HCT116 (cell line): ENCODE results near the gene PRMT1. TPM values are rescaled to one million over a fixed set of nuclear protein-coding genes. Genes with fewer than 3 reads are reported as not detected.
A peak's percentile ranks its signal among the peaks of the same experiment; 100 is the strongest.

Experiments
- ATAC-seq: fragments of 200-7000 bp; cut with Tn5 transposase; 2 replicates; pipeline ENCODE4 v1.9.1; 2020; ENCODE audit warnings: mild to moderate bottlenecking, moderate library complexity
- BruUV-seq: library from RNA; stranded (reverse); fragments of 400-500 nt; replicated peaks from 2 replicates; lab custom pipeline; 2021; lab: Mats Ljungman, UMichigan
- CTCF ChIA-PET: fragments of 300-600 bp; sonication (Branson Sonifier 250); formaldehyde crosslinking; loops from one replicate; lab custom pipeline; 2021; ENCODE audit warnings: antibody characterized with exemption; lab: Charles Lee
- POLR2A ChIA-PET: fragments of 300-600, 350-600 bp; sonication (Branson Sonifier 250); formaldehyde crosslinking; loops from one replicate; lab custom pipeline; 2021; ENCODE audit warnings: antibody characterized with exemption; lab: Charles Lee
- RAD21 ChIA-PET, 2 experiments: fragments of 300-600 bp; sonication (Branson Sonifier 250); formaldehyde crosslinking; loops; one replicate each; lab custom pipeline; 2023; ENCODE audit warnings: low total read pairs in 2 of 2; ENCODE audit not compliant: uncharacterized antibody in 2 of 2, unreplicated experiment in 2 of 2, low non-redundant PET in 1 of 2; lab: Charles Lee
- DNase-seq: peaks from one replicate; pipeline ENCODE4 v3.0.0-alpha.2; 2010; ENCODE audit warnings: low read depth, low spot score
- H2AFZ ChIP-seq: fragments of 200-600 bp; shearing (Covaris generic), sonication (generic); 2 replicates; pipeline ENCODE4 v1.6.1; 2017; ENCODE audit warnings: low read depth, mixed run types, mixed read lengths, antibody characterized with exemption, low read length; ENCODE audit not compliant: poor library complexity, severe bottlenecking
- H3K27ac ChIP-seq: 2 replicates; pipeline ENCODE4 v1.5.1; 2012; ENCODE audit warnings: low read depth, low read length
- H3K27me3 ChIP-seq: fragments of 200-600 bp; sonication (generic); 2 replicates; pipeline ENCODE4 v1.6.1; 2016; ENCODE audit warnings: mixed run types, low read length, mixed read lengths; ENCODE audit not compliant: insufficient read depth
- H3K36me3 ChIP-seq, 2 experiments: fragments of 200-500 bp in 1 of 2; fragments of 200-600 bp in 1 of 2; sonication (Bioruptor generic) in 1 of 2; sonication (generic) in 1 of 2; 2 replicates each; pipeline versions ENCODE4 v1.5.1 to v1.6.1; 2014 to 2016; ENCODE audit warnings: low read length in 2 of 2, inconsistent platforms in 1 of 2, mixed read lengths in 1 of 2, mixed run types in 1 of 2; ENCODE audit not compliant: insufficient read depth in 2 of 2, control insufficient read depth in 1 of 2
- H3K4me1 ChIP-seq, 2 experiments: fragments of 200-600 bp in 1 of 2; sonication (generic) in 1 of 2; 2 replicates each; pipeline versions ENCODE4 v1.5.1 to v1.6.1; 2012 to 2017; ENCODE audit warnings: low read length in 2 of 2, inconsistent platforms in 1 of 2, mild to moderate bottlenecking in 1 of 2, mixed read lengths in 1 of 2, mixed run types in 1 of 2, moderate library complexity in 1 of 2; ENCODE audit not compliant: insufficient read depth in 2 of 2, control insufficient read depth in 1 of 2
- H3K4me2 ChIP-seq: fragments of 200-600 bp; sonication (generic); 2 replicates; pipeline ENCODE4 v1.6.1; 2017; ENCODE audit warnings: mixed run types, low read length, mixed read lengths
- H3K4me3 ChIP-seq, 2 experiments: fragments of 200-600 bp in 1 of 2; sonication (generic) in 1 of 2; replicated peaks in 1 of 2; 2 replicates each; pipeline ENCODE4 v1.5.1; 2011 to 2016; ENCODE audit warnings: low read length in 2 of 2, control low read depth in 1 of 2, low read depth in 1 of 2, mild to moderate bottlenecking in 1 of 2, mixed read lengths in 1 of 2, mixed run types in 1 of 2
- H3K79me2 ChIP-seq: fragments of 200-600 bp; sonication (generic); 2 replicates; pipeline ENCODE4 v1.6.1; 2017; ENCODE audit warnings: mild to moderate bottlenecking, mixed run types, low read length, moderate library complexity, mixed read lengths; ENCODE audit not compliant: insufficient read depth
- H3K9ac ChIP-seq: fragments of 200-600 bp; sonication (generic); 2 replicates; pipeline ENCODE4 v1.6.1; 2016; ENCODE audit warnings: low read length, mixed read lengths
- H3K9me2 ChIP-seq: fragments of 200-600 bp; sonication (generic), shearing (Covaris generic); 2 replicates; pipeline ENCODE4 v1.6.1; 2017; ENCODE audit warnings: mixed run types, mild to moderate bottlenecking, moderate library complexity; ENCODE audit not compliant: insufficient read depth
- H3K9me3 ChIP-seq, 2 experiments: fragments of 200-500 bp in 1 of 2; fragments of 200-600 bp in 1 of 2; sonication (Bioruptor generic) in 1 of 2; sonication (generic) in 1 of 2; 2 replicates each; pipeline ENCODE4 v1.6.1; 2014 to 2017; ENCODE audit warnings: low read length in 2 of 2, mixed read lengths in 2 of 2, inconsistent platforms in 1 of 2, low read depth in 1 of 2, mild to moderate bottlenecking in 1 of 2, mixed run types in 1 of 2, moderate library complexity in 1 of 2; ENCODE audit not compliant: control insufficient read depth in 1 of 2, insufficient read depth in 1 of 2
- H4K20me1 ChIP-seq: fragments of 200-600 bp; sonication (generic), shearing (Covaris generic); 2 replicates; pipeline ENCODE4 v1.6.1; 2017; ENCODE audit warnings: mixed run types, mild to moderate bottlenecking, moderate library complexity; ENCODE audit not compliant: insufficient read depth
- CBX3 ChIP-seq: IDR thresholded peaks from 2 replicates; pipeline ENCODE4 v1.6.1; 2012; ENCODE audit warnings: low read depth
- CEBPB ChIP-seq: IDR thresholded peaks from 2 replicates; pipeline ENCODE4 v1.6.1; 2012; ENCODE audit warnings: low read depth
- CTCF ChIP-seq, 3 experiments: fragments of 200-600 bp in 1 of 3; sonication (generic) in 1 of 3; IDR thresholded peaks in 2 of 3; conservative IDR thresholded peaks in 1 of 3; 2 replicates each; pipeline ENCODE4 v1.5.1; 2012 to 2017; ENCODE audit warnings: low read depth in 2 of 3, low read length in 2 of 3, antibody characterized with exemption in 1 of 3, borderline replicate concordance in 1 of 3, control low read depth in 1 of 3, mild to moderate bottlenecking in 1 of 3, mixed read lengths in 1 of 3, mixed run types in 1 of 3, moderate library complexity in 1 of 3; ENCODE audit not compliant: insufficient read depth in 1 of 3
- EZH2 ChIP-seq: fragments of 200-600 bp; sonication (generic); IDR thresholded peaks from 2 replicates; pipeline ENCODE4 v1.6.1; 2017; ENCODE audit warnings: antibody characterized with exemption, mixed run types
- FOSL1 ChIP-seq: IDR thresholded peaks from 2 replicates; pipeline ENCODE4 v1.6.1; 2012; ENCODE audit warnings: low read depth
- MAX ChIP-seq: IDR thresholded peaks from 2 replicates; pipeline ENCODE4 v1.6.1; 2012
- POLR2AphosphoS5 ChIP-seq: IDR thresholded peaks from 2 replicates; pipeline ENCODE4 v1.6.1; 2011; ENCODE audit warnings: mild to moderate bottlenecking, low read depth, low read length, moderate library complexity
- RAD21 ChIP-seq: IDR thresholded peaks from 2 replicates; pipeline ENCODE4 v1.6.1; 2012; ENCODE audit warnings: low read depth, mild to moderate bottlenecking
- SRF ChIP-seq: IDR thresholded peaks from 2 replicates; pipeline ENCODE4 v1.6.1; 2012; ENCODE audit warnings: low read depth
- ZNF274 ChIP-seq: fragments of 200-500 bp; sonication (Bioruptor generic); IDR thresholded peaks from 2 replicates; pipeline ENCODE4 v1.6.1; 2014; ENCODE audit warnings: mild to moderate bottlenecking, low read depth, low read length, inconsistent platforms
- intact Hi-C: fragments of 100-400 bp; cut with micrococcal nuclease; formaldehyde crosslinking; loops from 2 replicates; pipeline ENCODE4 v1.10.0; 2022
- total RNA-seq: library from RNA; stranded (reverse); gene quantifications from one replicate; pipeline ENCODE4 v1.2.1, GENCODE V29; 2021; ENCODE audit not compliant: unreplicated experiment

The PRMT1 gene
- total RNA-seq, 1 experiment from 2014 or later: 428 TPM

- Histone ChIP-seq H3K27me3 (no peaks in the 10 kb centered on the region), H3K9me2 (no peaks in the 10 kb centered on the region), H3K36me3 (peaks cover 29 to 45% of the 10 kb centered on the region in 2 experiments), H3K4me3 (no peak overlapping the region), H4K20me1 (peaks cover 38% of the 10 kb centered on the region; the same call in 1 of the 2 replicates), H2AFZ (no peak overlapping the region), H3K27ac (peak overlapping the region; percentile 34), H3K9ac (peak overlapping the region; percentile 27; the same call in 1 of the 2 replicates), H3K79me2 (peaks cover 83% of the 10 kb centered on the region), H3K4me1 (peaks cover 21 to 34% of the 10 kb centered on the region in 2 experiments), H3K9me3 (no peaks in the 10 kb centered on the region), H3K4me2 (peak overlapping the region; percentile 58)
- DNase-seq (peak; percentile 56), ATAC-seq (peak; percentile 10)
- POLR2A ChIA-PET: interaction anchor here (0.6 to 1.1 kb wide), 2 partner anchors 37 to 42 kb away, joined by 3 read pairs; no protein-coding TSS in a partner anchor
- BruUV-seq: no TSS peak
- intact Hi-C loops: no loop called here
- RAD21 ChIA-PET: no interaction called here
- CTCF ChIA-PET: interaction anchor here (0.6 to 1.5 kb wide), 11 partner anchors 8 to 672 kb away, joined by 3 to 5 read pairs (median 3); partner anchors contain the start of genes CPT1C, PRRG2 and RRAS
- TF ChIP-seq RAD21 (peak; percentile 82), CTCF (IDR thresholded peaks at IDR 0.05 in 2 of 3, conservative IDR thresholded peaks at IDR 0.05 in 1 of 3; ENCODE audit: borderline replicate concordance in 1 of 3, insufficient read depth in 1 of 3, low read depth in 2 of 3, low read length in 2 of 3) (peak; percentile 71 to 99 (median 97)), ZNF274 (no peak), POLR2AphosphoS5 (no peak), EZH2 (no peak), CEBPB (no peak), SRF (no peak), CBX3 (no peak), FOSL1 (no peak), MAX (no peak)
Measured at GRCh38 chr19:49680421-49681351, 3.6 kb downstream of the PRMT1 start.
